Breast epithelium (tissue), 4 donors: ENCODE measurements around the gene LRRC58. TPM values are rescaled to one million over a fixed set of nuclear protein-coding genes. Genes with fewer than 3 reads are reported as not detected.

ENCODE experiments used
- DNase-seq, 2 donors: peaks; one replicate each; pipeline ENCODE4 v3.0.0-alpha.2; 2019; ENCODE audit warnings: low spot score in 2 of 2
- H3K27ac ChIP-seq, 2 donors: fragments of 200-600 bp; sonication (generic) in 1 of 2; one replicate each; pipeline ENCODE4 v1.5.1; 2016 to 2019; ENCODE audit warnings: mild to moderate bottlenecking in 1 of 2
- H3K27me3 ChIP-seq, 2 donors: fragments of 200-600 bp; sonication (generic) in 1 of 2; one replicate each; pipeline versions ENCODE4 v1.5.1 to v1.6.0; 2017 to 2019; ENCODE audit warnings: control low read depth in 1 of 2, mild to moderate bottlenecking in 1 of 2
- H3K36me3 ChIP-seq: fragments of 200-600 bp; one replicate; pipeline ENCODE4 v1.5.1; 2019
- H3K4me1 ChIP-seq, 2 donors: fragments of 200-600 bp; sonication (generic); one replicate each; pipeline ENCODE4 v1.5.1; 2016 to 2019; ENCODE audit warnings: control low read depth in 1 of 2
- H3K4me3 ChIP-seq, 3 donors: fragments of 200-600 bp; sonication (generic); 1 replicate in 2 of 3; 2 replicates in 1 of 3; pipeline ENCODE4 v1.5.1; 2016 to 2019; ENCODE audit warnings: mild to moderate bottlenecking in 3 of 3, moderate library complexity in 2 of 3
- H3K9me3 ChIP-seq, 2 donors: fragments of 200-600 bp; sonication (generic) in 1 of 2; one replicate each; pipeline ENCODE4 v1.5.1; 2016 to 2019; ENCODE audit warnings: control low read depth in 1 of 2
- CTCF ChIP-seq, 3 donors: fragments of 450-650 bp; IDR thresholded peaks; one replicate each; pipeline ENCODE4 v1.5.1; 2016 to 2017; ENCODE audit warnings: antibody characterized with exemption in 3 of 3, mild to moderate bottlenecking in 3 of 3, moderate library complexity in 3 of 3
- POLR2A ChIP-seq: fragments of 450-650 bp; IDR thresholded peaks from one replicate; pipeline ENCODE4 v1.6.1; 2016; ENCODE audit warnings: antibody characterized with exemption, mild to moderate bottlenecking, moderate library complexity
- POLR2AphosphoS5 ChIP-seq, 3 donors: sonication (generic); formaldehyde crosslinking; IDR thresholded peaks; one replicate each; pipeline ENCODE4 v1.6.1; 2017; ENCODE audit warnings: antibody characterized with exemption in 3 of 3
- intact Hi-C: fragments of 100-400 bp; cut with DNase I; formaldehyde crosslinking; loops from one replicate; pipeline ENCODE4 v1.15.1; 2023; ENCODE audit warnings: low total_unique reads
- total RNA-seq, 3 donors: library from RNA; depleted of rRNA; stranded (reverse); fragments of >200 nt; gene quantifications; one replicate each; pipeline ENCODE4 v1.1.0, GENCODE V29; 2016

Gene LRRC58
- total RNA-seq, 3 donors from 2014 or later = 32.1 to 40.2 (median 40.1) TPM

GRCh38 chr3:120350401-120350941 is 1.3 kb upstream of the LRRC58 start:
- no peaks in the 10 kb centered on the region for H3K36me3 ChIP-seq

GRCh38 chr3:120349855-120350125 is 636 bp upstream of the LRRC58 start:
- intact Hi-C loops = no loop called here
- H3K36me3 ChIP-seq = no peaks in the 10 kb centered on the region
- H3K4me1 ChIP-seq = peaks cover 0 to 4% of the 10 kb centered on the region in 2 donors
- peak overlapping the region; percentile 94 to 95 for H3K27ac ChIP-seq
- H3K4me3 ChIP-seq = peak overlapping the region; percentile 78 to 98 (median 85)
- TF ChIP-seq POLR2AphosphoS5 (IDR thresholded peaks at IDR 0.05) = no peak
- TF ChIP-seq POLR2A = no peak
- TF ChIP-seq CTCF (IDR thresholded peaks at IDR 0.05) = no peak
- DNase-seq = no peak
- no peaks in the 10 kb centered on the region for H3K27me3 ChIP-seq
- H3K9me3 ChIP-seq = no peaks in the 10 kb centered on the region

More at GRCh38 chr3:120350401-120350941, 1.3 kb upstream of the LRRC58 start:
- H3K4me1 ChIP-seq = peaks cover 0 to 4% of the 10 kb centered on the region in 2 donors
- no peaks in the 10 kb centered on the region for H3K9me3 ChIP-seq
- intact Hi-C loops = no loop called here
- TF ChIP-seq POLR2A = no peak
- no peak for TF ChIP-seq CTCF (IDR thresholded peaks at IDR 0.05)
- TF ChIP-seq POLR2AphosphoS5 (IDR thresholded peaks at IDR 0.05) = no peak
- H3K4me3 ChIP-seq = peak overlapping the region; percentile 78 to 98 (median 85)
- no peaks in the 10 kb centered on the region for H3K27me3 ChIP-seq
- peak overlapping the region; percentile 59 to 94 for H3K27ac ChIP-seq
- DNase-seq = no peak

GRCh38 chr3:120348065-120348990 is 826 bp downstream of the LRRC58 start:
- TF ChIP-seq POLR2A (no peak), POLR2AphosphoS5 (IDR thresholded peaks at IDR 0.05) (no peak), CTCF (IDR thresholded peaks at IDR 0.05) (no peak)
- intact Hi-C loops = no loop called here
- H3K4me1 ChIP-seq = peaks cover 0 to 4% of the 10 kb centered on the region in 2 donors

GRCh38 chr3:120344349-120344748 is 4.8 kb downstream of the LRRC58 start:
- no peak for TF ChIP-seq POLR2AphosphoS5 (IDR thresholded peaks at IDR 0.05)
- TF ChIP-seq CTCF (IDR thresholded peaks at IDR 0.05) = no peak
- Histone ChIP-seq H3K4me3 (no peak overlapping the region), H3K4me1 (peaks cover 0 to 4% of the 10 kb centered on the region in 2 donors), H3K36me3 (no peaks in the 10 kb centered on the region), H3K27me3 (no peaks in the 10 kb centered on the region), H3K9me3 (peaks cover 0 to 2% of the 10 kb centered on the region in 2 donors), H3K27ac (no peak overlapping the region)
- DNase-seq = no peak
- intact Hi-C loops = no loop called here

More at GRCh38 chr3:120348065-120348990, 826 bp downstream of the LRRC58 start:
- H3K27ac ChIP-seq = peak overlapping the region; percentile 94 to 95
- H3K27me3 ChIP-seq = no peaks in the 10 kb centered on the region
- H3K4me3 ChIP-seq = peak overlapping the region; percentile 78 to 98 (median 85)
- H3K9me3 ChIP-seq = no peaks in the 10 kb centered on the region
- no peaks in the 10 kb centered on the region for H3K36me3 ChIP-seq
- peak in 1 of 2 donors; percentile 24 for DNase-seq

GRCh38 chr3:120341658-120342346 is 7.4 kb downstream of the LRRC58 start:
- Histone ChIP-seq H3K4me1 (no peaks in the 10 kb centered on the region), H3K9me3 (peaks cover 0 to 6% of the 10 kb centered on the region in 2 donors), H3K27me3 (no peaks in the 10 kb centered on the region), H3K36me3 (no peaks in the 10 kb centered on the region), H3K4me3 (no peak overlapping the region), H3K27ac (no peak overlapping the region)
- TF ChIP-seq POLR2AphosphoS5 (IDR thresholded peaks at IDR 0.05) = no peak
- no peak for TF ChIP-seq POLR2A
- no peak for TF ChIP-seq CTCF (IDR thresholded peaks at IDR 0.05)
- no peak for DNase-seq
- intact Hi-C loops = no loop called here
